Fibroblast of mammary gland (primary cell): ENCODE measurements around the gene CHN2.
"Not testable (repeated sequence)": the region's sequence is repeated elsewhere in the genome, so short reads cannot be mapped to it uniquely, and the experiment has no call there.

Experiments used
- DNase-seq: peaks from one replicate; pipeline ENCODE4 v3.0.0-alpha.2; 2010; ENCODE audit warnings: low read depth
- H3K4me3 ChIP-seq: 2 replicates; pipeline ENCODE4 v1.5.1; 2011; ENCODE audit warnings: low read depth, mild to moderate bottlenecking, low read length, moderate library complexity; ENCODE audit not compliant: control insufficient read depth
- CTCF ChIP-seq: conservative IDR thresholded peaks from 2 replicates; pipeline ENCODE4 v1.5.1; 2011; ENCODE audit warnings: low read depth, low read length, inconsistent platforms; ENCODE audit not compliant: control insufficient read depth, insufficient read depth

Gene CHN2

GRCh38 chr7:29204491-29205272, 10.1 kb downstream of the CHN2 start:
- H3K4me3 ChIP-seq = no peak overlapping the region
- no peak for DNase-seq
- no peak for TF ChIP-seq CTCF

DNA sequence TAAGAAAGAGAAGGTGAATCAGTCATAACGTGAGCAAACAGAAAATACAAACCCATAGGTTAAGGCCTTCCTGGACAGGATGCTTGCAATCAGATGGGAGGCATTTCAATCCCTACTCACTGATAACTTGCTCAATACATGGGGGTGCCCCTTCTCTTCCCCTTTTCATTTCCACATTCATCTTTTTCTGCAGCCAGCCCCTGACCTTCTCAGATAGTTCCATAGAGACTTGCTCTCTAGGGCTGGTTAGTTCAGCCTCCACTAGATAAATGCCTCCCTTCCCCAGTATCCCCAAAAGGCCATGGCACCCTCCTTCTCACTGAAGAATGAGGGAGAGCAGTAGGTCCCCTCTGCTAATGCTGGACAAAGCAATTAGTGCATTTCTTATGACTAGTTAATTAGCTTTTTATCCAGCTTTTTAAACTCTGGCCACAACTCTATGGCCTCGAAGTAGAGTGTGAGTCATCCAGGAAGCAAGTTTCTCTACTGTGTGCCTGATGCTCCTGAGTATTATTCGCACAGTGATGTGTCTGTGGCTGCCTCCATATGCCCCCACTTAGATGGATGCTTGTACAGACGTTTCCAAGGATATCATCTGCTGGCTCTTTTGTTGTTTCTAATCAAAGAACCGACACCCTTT, 12.7 kb downstream of the CHN2 start:
- no peak for TF ChIP-seq CTCF
- peak; percentile 15 for DNase-seq
- H3K4me3 ChIP-seq = no peak overlapping the region

GRCh38 chr7:29208410-29209250, 14.1 kb downstream of the CHN2 start:
- no peak for TF ChIP-seq CTCF
- DNase-seq = no peak
- H3K4me3 ChIP-seq = no peak overlapping the region

- TF ChIP-seq CTCF = no peak
- no peak overlapping the region for H3K4me3 ChIP-seq
- DNase-seq = no peak
These were observed 15.2 kb downstream of the CHN2 start for GRCh38 chr7:29209745-29210144.

DNA sequence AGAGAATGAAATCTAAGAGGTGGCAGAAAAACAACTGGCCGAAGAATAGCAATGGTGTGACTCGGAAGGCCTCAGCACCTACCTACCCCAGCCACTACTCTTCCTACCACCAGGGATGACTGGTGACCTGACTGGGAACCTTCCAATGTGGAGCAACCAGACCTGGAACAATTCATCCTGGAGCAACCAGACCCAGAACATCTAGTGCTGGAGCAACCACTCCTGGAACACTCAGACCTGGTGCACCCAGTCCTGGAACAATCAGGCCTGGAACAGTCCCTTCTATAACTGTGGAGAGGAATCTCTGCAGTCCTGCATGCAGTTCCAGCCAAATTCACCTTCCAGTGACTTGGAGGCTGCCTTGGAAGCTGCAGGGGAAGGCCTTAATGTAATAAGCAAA, 18.2 kb downstream of the CHN2 start:
- not testable (repeated sequence) for H3K4me3 ChIP-seq, DNase-seq

- no peak overlapping the region for H3K4me3 ChIP-seq
- TF ChIP-seq CTCF = no peak
- DNase-seq = no peak
These were observed 19.5 kb downstream of the CHN2 start for GRCh38 chr7:29214056-29214455.

- no peak for DNase-seq
- TF ChIP-seq CTCF = no peak
- H3K4me3 ChIP-seq = no peak overlapping the region
These were observed 20.2 kb downstream of the CHN2 start for GRCh38 chr7:29214816-29215215.
